ENCODE results near the gene NR1I2.

NR1I2 gene

DNA sequence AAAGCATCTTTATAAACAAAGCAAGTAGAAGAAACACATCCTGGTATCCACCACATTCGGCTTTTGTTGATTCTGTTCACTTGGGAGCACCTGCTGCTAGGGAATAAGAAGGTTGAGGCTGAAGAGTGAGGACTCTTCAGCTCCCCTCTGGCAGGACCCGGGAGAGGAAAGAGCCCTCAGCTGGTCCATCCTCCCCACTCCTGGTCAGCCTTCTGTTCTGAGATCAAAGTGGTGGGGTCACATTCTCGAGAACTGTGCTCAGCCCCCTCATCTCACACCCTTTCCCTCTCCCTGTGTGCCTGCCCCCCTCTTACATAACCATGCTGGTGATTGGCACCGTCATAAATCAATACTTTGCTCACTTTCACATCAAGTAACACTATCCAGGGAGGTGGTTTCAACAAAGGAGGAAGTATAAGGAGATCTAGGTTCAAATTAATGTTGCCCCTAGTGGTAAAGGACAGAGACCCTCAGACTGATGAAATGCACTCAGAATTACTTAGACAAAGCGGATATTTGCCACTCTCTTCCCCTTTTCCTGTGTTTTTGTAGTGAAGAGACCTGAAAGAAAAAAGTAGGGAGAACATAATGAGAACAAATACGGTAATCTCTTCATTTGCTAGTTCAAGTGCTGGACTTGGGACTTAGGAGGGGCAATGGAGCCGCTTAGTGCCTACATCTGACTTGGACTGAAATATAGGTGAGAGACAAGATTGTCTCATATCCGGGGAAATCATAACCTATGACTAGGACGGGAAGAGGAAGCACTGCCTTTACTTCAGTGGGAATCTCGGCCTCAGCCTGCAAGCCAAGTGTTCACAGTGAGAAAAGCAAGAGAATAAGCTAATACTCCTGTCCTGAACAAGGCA is at the start of gene NR1I2:
Gene NR1I2 (plus strand): TSS at position 772 of the 869 bp plus-strand sequence.
- Histone ChIP-seq H3K9me3 (ENCODE audit: control insufficient read depth in 1 of 2, low read length in 2 of 2) (no peaks in the 10 kb centered on the region), H3K27ac (ENCODE audit: low read length) (peak within 1 kb of the TSS; percentile 79), H3K4me3 (ENCODE audit: low read depth in 1 of 2, low read length in 2 of 2) (peak within 1 kb of the TSS in 1 of 2 donors; percentile 42), H3K36me3 (ENCODE audit: control insufficient read depth in 1 of 2, insufficient read depth in 2 of 2, low read length in 2 of 2) (no peaks in the 10 kb centered on the region), H3K27me3 (ENCODE audit: low read depth, low read length) (no peaks in the 10 kb centered on the region), H3K4me1 (ENCODE audit: control insufficient read depth in 1 of 2, insufficient read depth in 2 of 2, low read length in 2 of 2) (no peaks in the 10 kb centered on the region)

DNA sequence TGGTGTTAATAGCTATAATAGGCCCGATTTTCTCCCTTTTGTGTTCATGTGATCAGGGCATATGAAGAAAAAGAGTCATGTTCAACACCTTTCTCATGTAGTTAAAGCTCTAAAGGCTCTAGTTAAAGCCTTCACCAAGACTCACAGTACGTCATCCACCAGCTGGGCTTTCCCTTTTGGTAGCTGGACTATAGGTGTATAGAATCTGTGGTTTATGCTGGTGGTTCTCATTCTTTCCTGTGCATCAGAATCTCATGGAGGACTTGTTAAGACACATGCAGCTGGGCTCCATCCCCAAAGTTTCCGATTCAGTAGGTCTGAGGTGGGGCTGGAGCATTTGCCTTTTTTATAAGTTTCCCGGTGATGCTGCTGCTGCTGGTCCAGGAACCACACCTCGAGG is 48.1 kb upstream of the NR1I2 start:
- Histone ChIP-seq H3K27ac (ENCODE audit: low read length) (no peak overlapping the region), H3K9me3 (ENCODE audit: control insufficient read depth in 1 of 2, low read length in 2 of 2) (no peaks in the 10 kb centered on the region), H3K27me3 (ENCODE audit: low read depth, low read length) (no peaks in the 10 kb centered on the region), H3K36me3 (ENCODE audit: control insufficient read depth in 1 of 2, insufficient read depth in 2 of 2, low read length in 2 of 2) (peaks cover 0 to 4% of the 10 kb centered on the region in 2 donors), H3K4me1 (ENCODE audit: control insufficient read depth in 1 of 2, insufficient read depth in 2 of 2, low read length in 2 of 2) (no peaks in the 10 kb centered on the region), H3K4me3 (ENCODE audit: low read depth in 1 of 2, low read length in 2 of 2) (no peak overlapping the region)

- no peaks in the 10 kb centered on the region for H3K27me3 ChIP-seq (ENCODE audit: low read depth, low read length)
- H3K9me3 ChIP-seq (ENCODE audit: control insufficient read depth in 1 of 2, low read length in 2 of 2) = no peaks in the 10 kb centered on the region
- no peak overlapping the region for H3K27ac ChIP-seq (ENCODE audit: low read length)
- H3K4me1 ChIP-seq (ENCODE audit: control insufficient read depth in 1 of 2, insufficient read depth in 2 of 2, low read length in 2 of 2) = no peaks in the 10 kb centered on the region
- peaks cover 0 to 1% of the 10 kb centered on the region in 2 donors for H3K36me3 ChIP-seq (ENCODE audit: control insufficient read depth in 1 of 2, insufficient read depth in 2 of 2, low read length in 2 of 2)
- no peak overlapping the region for H3K4me3 ChIP-seq (ENCODE audit: low read depth in 1 of 2, low read length in 2 of 2)
These were observed 43.2 kb upstream of the NR1I2 start for GRCh38 chr3:119738741-119739140.

DNA sequence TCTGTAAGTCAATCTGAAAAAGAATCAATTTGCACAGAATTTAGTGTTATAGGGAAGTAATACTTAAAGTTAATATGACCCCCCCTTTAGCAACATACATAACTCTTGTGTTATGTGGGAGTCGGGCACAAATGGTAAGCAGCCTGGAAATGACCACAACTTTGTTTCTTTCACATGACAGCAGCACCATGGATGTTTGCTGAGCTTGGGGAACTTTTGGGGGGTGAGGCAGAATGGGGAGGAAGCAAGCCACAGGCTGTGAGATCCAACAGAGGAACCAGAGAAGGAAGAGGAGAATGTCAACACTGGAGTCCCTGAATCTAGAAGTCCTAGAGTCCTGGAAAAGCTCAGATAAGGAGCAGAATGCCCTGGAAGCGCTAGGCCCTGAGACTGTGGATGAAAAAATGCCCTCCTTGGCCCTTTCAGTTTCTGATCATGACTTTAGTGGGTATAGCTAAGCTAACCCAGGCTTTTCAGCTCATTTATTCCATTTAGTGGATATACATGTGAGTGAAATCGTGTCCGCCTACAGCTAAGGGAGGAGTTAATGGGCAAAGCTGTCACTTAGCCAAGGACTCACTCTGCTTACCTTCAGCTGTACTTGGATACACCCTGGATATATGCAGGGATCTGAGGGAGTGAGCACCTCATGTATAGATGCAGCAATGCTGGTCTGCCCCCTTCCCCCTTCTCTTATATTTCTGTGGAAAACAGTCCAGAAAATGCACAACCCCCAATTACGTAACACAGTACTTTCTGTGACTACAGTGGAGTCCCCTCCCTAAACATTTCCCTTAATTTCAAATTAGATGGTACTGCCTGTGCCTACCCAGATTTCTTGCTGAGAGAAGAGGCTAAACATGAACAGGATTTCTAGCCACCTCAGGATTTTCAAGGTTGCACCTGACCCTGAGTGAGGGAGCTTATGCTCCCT is 40.0 kb upstream of the NR1I2 start:
- H3K27ac ChIP-seq (ENCODE audit: low read length) = no peak overlapping the region
- H3K36me3 ChIP-seq (ENCODE audit: control insufficient read depth in 1 of 2, insufficient read depth in 2 of 2, low read length in 2 of 2) = peaks cover 0 to 9% of the 10 kb centered on the region in 2 donors
- H3K4me3 ChIP-seq (ENCODE audit: low read depth in 1 of 2, low read length in 2 of 2) = no peak overlapping the region
- H3K4me1 ChIP-seq (ENCODE audit: control insufficient read depth in 1 of 2, insufficient read depth in 2 of 2, low read length in 2 of 2) = no peaks in the 10 kb centered on the region
- H3K9me3 ChIP-seq (ENCODE audit: control insufficient read depth in 1 of 2, low read length in 2 of 2) = no peaks in the 10 kb centered on the region
- no peaks in the 10 kb centered on the region for H3K27me3 ChIP-seq (ENCODE audit: low read depth, low read length)

DNA sequence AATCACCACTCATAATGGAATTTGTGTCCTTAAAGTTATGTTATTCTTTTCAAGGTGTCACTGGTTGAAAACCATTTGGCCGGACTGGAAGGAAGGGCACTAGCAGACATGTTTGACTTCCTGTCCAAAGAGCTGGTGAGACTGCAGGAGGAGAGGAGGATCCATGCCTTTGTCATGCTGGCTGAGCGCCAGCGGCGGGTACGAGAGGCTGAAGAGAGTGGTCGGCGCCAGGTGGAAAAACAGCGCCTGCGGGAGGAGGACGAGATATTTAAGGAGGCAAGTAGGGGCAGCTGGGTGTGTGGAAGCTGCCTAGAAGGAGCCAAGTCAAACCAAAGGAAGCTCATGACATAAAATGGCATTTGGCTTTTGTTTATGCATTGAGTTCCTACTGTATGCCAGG is 38.0 kb upstream of the NR1I2 start:
- Histone ChIP-seq H3K4me3 (ENCODE audit: low read depth in 1 of 2, low read length in 2 of 2) (no peak overlapping the region), H3K4me1 (ENCODE audit: control insufficient read depth in 1 of 2, insufficient read depth in 2 of 2, low read length in 2 of 2) (no peaks in the 10 kb centered on the region), H3K27me3 (ENCODE audit: low read depth, low read length) (no peaks in the 10 kb centered on the region), H3K36me3 (ENCODE audit: control insufficient read depth in 1 of 2, insufficient read depth in 2 of 2, low read length in 2 of 2) (peaks cover 0 to 10% of the 10 kb centered on the region in 2 donors), H3K27ac (ENCODE audit: low read length) (no peak overlapping the region), H3K9me3 (ENCODE audit: control insufficient read depth in 1 of 2, low read length in 2 of 2) (no peaks in the 10 kb centered on the region)

- Histone ChIP-seq H3K4me1 (ENCODE audit: control insufficient read depth in 1 of 2, insufficient read depth in 2 of 2, low read length in 2 of 2) (no peaks in the 10 kb centered on the region), H3K36me3 (ENCODE audit: control insufficient read depth in 1 of 2, insufficient read depth in 2 of 2, low read length in 2 of 2) (peaks cover 0 to 22% of the 10 kb centered on the region in 2 donors), H3K4me3 (ENCODE audit: low read depth in 1 of 2, low read length in 2 of 2) (no peak overlapping the region), H3K9me3 (ENCODE audit: control insufficient read depth in 1 of 2, low read length in 2 of 2) (no peaks in the 10 kb centered on the region), H3K27ac (ENCODE audit: low read length) (no peak overlapping the region), H3K27me3 (ENCODE audit: low read depth, low read length) (no peaks in the 10 kb centered on the region)
These were observed 36.0 kb upstream of the NR1I2 start for GRCh38 chr3:119745942-119746341.

GRCh38 chr3:119746423-119746822 is 35.5 kb upstream of the NR1I2 start:
- no peaks in the 10 kb centered on the region for H3K4me1 ChIP-seq (ENCODE audit: control insufficient read depth in 1 of 2, insufficient read depth in 2 of 2, low read length in 2 of 2)
- no peak overlapping the region for H3K27ac ChIP-seq (ENCODE audit: low read length)
- H3K4me3 ChIP-seq (ENCODE audit: low read depth in 1 of 2, low read length in 2 of 2) = no peak overlapping the region
- H3K27me3 ChIP-seq (ENCODE audit: low read depth, low read length) = no peaks in the 10 kb centered on the region
- peaks cover 0 to 26% of the 10 kb centered on the region in 2 donors for H3K36me3 ChIP-seq (ENCODE audit: control insufficient read depth in 1 of 2, insufficient read depth in 2 of 2, low read length in 2 of 2)
- no peaks in the 10 kb centered on the region for H3K9me3 ChIP-seq (ENCODE audit: control insufficient read depth in 1 of 2, low read length in 2 of 2)

DNA sequence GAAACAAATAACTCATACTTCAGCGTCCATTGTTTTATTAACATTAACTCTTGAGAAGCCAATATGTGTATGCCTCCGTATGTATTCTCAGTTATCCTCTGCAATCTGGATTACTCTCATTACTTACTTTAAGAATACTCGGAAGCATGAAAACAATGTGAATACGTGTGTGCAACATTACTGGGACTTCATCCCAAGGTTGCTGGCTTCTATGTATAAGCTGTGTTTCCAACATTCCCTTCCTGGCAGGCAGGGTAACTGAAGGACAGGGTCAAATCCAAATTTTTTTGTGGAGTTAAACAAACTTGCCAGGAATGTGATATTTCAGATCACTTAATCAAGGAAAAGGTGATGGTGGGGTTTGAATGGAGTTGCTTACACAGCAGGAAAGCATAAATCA is 34.5 kb upstream of the NR1I2 start:
- Histone ChIP-seq H3K27me3 (ENCODE audit: low read depth, low read length) (no peaks in the 10 kb centered on the region), H3K27ac (ENCODE audit: low read length) (no peak overlapping the region), H3K4me1 (ENCODE audit: control insufficient read depth in 1 of 2, insufficient read depth in 2 of 2, low read length in 2 of 2) (no peaks in the 10 kb centered on the region), H3K9me3 (ENCODE audit: control insufficient read depth in 1 of 2, low read length in 2 of 2) (no peaks in the 10 kb centered on the region), H3K4me3 (ENCODE audit: low read depth in 1 of 2, low read length in 2 of 2) (no peak overlapping the region), H3K36me3 (ENCODE audit: control insufficient read depth in 1 of 2, insufficient read depth in 2 of 2, low read length in 2 of 2) (peaks cover 0 to 34% of the 10 kb centered on the region in 2 donors)

- Histone ChIP-seq H3K4me1 (ENCODE audit: control insufficient read depth in 1 of 2, insufficient read depth in 2 of 2, low read length in 2 of 2) (no peaks in the 10 kb centered on the region), H3K27me3 (ENCODE audit: low read depth, low read length) (no peaks in the 10 kb centered on the region), H3K36me3 (ENCODE audit: control insufficient read depth in 1 of 2, insufficient read depth in 2 of 2, low read length in 2 of 2) (peaks cover 0 to 42% of the 10 kb centered on the region in 2 donors), H3K9me3 (ENCODE audit: control insufficient read depth in 1 of 2, low read length in 2 of 2) (peaks cover 0 to 3% of the 10 kb centered on the region in 2 donors), H3K4me3 (ENCODE audit: low read depth in 1 of 2, low read length in 2 of 2) (no peak overlapping the region), H3K27ac (ENCODE audit: low read length) (no peak overlapping the region)
These were observed 32.9 kb upstream of the NR1I2 start for GRCh38 chr3:119748991-119749390.

DNA sequence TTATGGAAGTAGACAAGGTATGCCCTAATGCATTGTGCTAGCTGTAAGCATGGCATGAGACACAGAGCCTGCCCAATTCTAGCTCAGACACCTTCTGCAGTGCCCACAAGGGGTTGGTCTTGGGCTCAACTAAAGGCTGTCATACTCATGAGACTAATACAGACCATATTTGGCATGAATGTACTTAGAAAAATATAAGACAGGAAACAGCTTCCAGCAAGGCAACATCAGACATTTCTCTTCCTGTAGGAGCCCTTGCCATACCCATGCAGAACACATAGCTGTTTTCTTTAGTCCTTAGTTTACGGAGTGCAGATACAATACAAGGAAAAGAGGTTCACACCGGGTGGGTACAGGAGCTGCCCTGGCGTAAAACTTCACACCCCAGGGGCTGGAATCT is 30.5 kb upstream of the NR1I2 start:
- no peaks in the 10 kb centered on the region for H3K27me3 ChIP-seq (ENCODE audit: low read depth, low read length)
- no peak overlapping the region for H3K4me3 ChIP-seq (ENCODE audit: low read depth in 1 of 2, low read length in 2 of 2)
- H3K27ac ChIP-seq (ENCODE audit: low read length) = no peak overlapping the region
- no peaks in the 10 kb centered on the region for H3K4me1 ChIP-seq (ENCODE audit: control insufficient read depth in 1 of 2, insufficient read depth in 2 of 2, low read length in 2 of 2)
- peaks cover 0 to 51% of the 10 kb centered on the region in 2 donors for H3K36me3 ChIP-seq (ENCODE audit: control insufficient read depth in 1 of 2, insufficient read depth in 2 of 2, low read length in 2 of 2)
- H3K9me3 ChIP-seq (ENCODE audit: control insufficient read depth in 1 of 2, low read length in 2 of 2) = peaks cover 0 to 3% of the 10 kb centered on the region in 2 donors

GRCh38 chr3:119759962-119760361 is 21.9 kb upstream of the NR1I2 start:
- Histone ChIP-seq H3K9me3 (ENCODE audit: control insufficient read depth in 1 of 2, low read length in 2 of 2) (no peaks in the 10 kb centered on the region), H3K4me3 (ENCODE audit: low read depth in 1 of 2, low read length in 2 of 2) (no peak overlapping the region), H3K4me1 (ENCODE audit: control insufficient read depth in 1 of 2, insufficient read depth in 2 of 2, low read length in 2 of 2) (no peaks in the 10 kb centered on the region), H3K36me3 (ENCODE audit: control insufficient read depth in 1 of 2, insufficient read depth in 2 of 2, low read length in 2 of 2) (peaks cover 0 to 5% of the 10 kb centered on the region in 2 donors), H3K27ac (ENCODE audit: low read length) (no peak overlapping the region), H3K27me3 (ENCODE audit: low read depth, low read length) (no peaks in the 10 kb centered on the region)
